ENCODE data around the gene CHGA. TPM values are rescaled to one million over a fixed set of nuclear protein-coding genes. Genes with fewer than 3 reads are reported as not detected.

The CHGA gene
- total and polyA plus RNA-seq, 2 of the 8 experiments (the other 6 are each of a cell fraction or from before 2014, with no cell fraction given), result 17.5 to 28.2 TPM

GRCh38 chr14:92897922-92898565 lies 24.9 kb upstream of the CHGA start (continued):
- no peak for TF ChIP-seq CHD7 (IDR thresholded peaks at IDR 0.05; ENCODE audit: insufficient replicate concordance, low read length)
- TF ChIP-seq CHD1 (IDR thresholded peaks at IDR 0.05; ENCODE audit: low read depth, low read length), result no peak
- TF ChIP-seq YY1 (IDR thresholded peaks at IDR 0.05; ENCODE audit: low read depth, low read length), result no peak
- no peak for TF ChIP-seq SIRT6 (IDR thresholded peaks at IDR 0.05; ENCODE audit: low read length)
- no peak for TF ChIP-seq KDM4A (IDR thresholded peaks at IDR 0.05; ENCODE audit: low read depth, low read length, severe bottlenecking)
- no peak for TF ChIP-seq CTCF (IDR thresholded peaks at IDR 0.05; ENCODE audit: control extremely low read depth in 1 of 3, insufficient read depth in 1 of 3, low read depth in 1 of 3, low read length in 3 of 3)
- no peak for TF ChIP-seq EGR1 (IDR thresholded peaks at IDR 0.05; ENCODE audit: borderline replicate concordance, low read depth, low read length)
- no peak for TF ChIP-seq SP2 (IDR thresholded peaks at IDR 0.05; ENCODE audit: low read length)
- no peak for TF ChIP-seq ASH2L (IDR thresholded peaks at IDR 0.05; ENCODE audit: low read length)

Data from H1 (cell line).